ENCODE results near the gene TMEM121. TPM values are rescaled to one million over a fixed set of nuclear protein-coding genes. Genes with fewer than 3 reads are reported as not detected.
"Not testable (repeated sequence)": the region's sequence is repeated elsewhere in the genome, so short reads cannot be mapped to it uniquely, and the experiment has no call there.

The TMEM121 gene
- total and polyA plus RNA-seq, 11 donors, result 1.0 to 4.4 (median 1.9) TPM

DNA sequence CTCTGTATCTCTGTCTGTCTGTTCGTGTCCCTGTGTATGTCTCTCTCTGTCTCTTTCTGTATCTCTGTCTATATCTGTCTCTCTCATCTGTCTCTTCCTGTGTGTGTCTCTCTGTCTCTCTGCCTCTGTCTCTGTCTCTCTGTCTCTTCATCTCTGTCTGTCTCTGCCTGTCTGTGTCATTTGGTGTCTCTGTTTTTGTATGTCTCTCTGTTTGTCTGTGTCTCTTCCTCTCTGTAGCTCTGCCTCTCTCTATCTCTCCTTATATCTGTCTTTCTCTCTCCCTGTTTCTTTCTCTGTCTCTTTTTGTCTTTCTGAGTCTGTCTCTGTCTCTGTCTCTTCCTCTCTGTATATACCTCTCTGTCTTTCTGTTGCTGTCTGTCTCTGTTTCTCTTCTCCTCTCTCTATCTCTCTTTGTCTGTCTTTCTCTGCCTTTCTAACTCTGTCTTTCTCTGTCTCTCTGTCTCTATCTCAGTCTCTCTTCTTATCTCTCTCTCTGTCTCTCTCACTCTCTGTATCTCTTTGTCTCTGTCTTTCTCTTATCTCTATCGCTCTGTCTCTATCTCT is 50.2 kb downstream of the TMEM121 start:
- Histone ChIP-seq H3K27me3 (no peaks in the 10 kb centered on the region), H3K27ac (no peak overlapping the region), H3K4me3 (no peak overlapping the region), H3K9me3 (no peaks in the 10 kb centered on the region), H3K4me1 (no peaks in the 10 kb centered on the region), H3K36me3 (no peaks in the 10 kb centered on the region)
- ATAC-seq (no peak), DNase-seq (no peak)
- WGBS, 4 donors, result 79 to 86% (median 82%) methylated on average over 2 of the region's 2 CpGs
- TF ChIP-seq, protein P1, sequence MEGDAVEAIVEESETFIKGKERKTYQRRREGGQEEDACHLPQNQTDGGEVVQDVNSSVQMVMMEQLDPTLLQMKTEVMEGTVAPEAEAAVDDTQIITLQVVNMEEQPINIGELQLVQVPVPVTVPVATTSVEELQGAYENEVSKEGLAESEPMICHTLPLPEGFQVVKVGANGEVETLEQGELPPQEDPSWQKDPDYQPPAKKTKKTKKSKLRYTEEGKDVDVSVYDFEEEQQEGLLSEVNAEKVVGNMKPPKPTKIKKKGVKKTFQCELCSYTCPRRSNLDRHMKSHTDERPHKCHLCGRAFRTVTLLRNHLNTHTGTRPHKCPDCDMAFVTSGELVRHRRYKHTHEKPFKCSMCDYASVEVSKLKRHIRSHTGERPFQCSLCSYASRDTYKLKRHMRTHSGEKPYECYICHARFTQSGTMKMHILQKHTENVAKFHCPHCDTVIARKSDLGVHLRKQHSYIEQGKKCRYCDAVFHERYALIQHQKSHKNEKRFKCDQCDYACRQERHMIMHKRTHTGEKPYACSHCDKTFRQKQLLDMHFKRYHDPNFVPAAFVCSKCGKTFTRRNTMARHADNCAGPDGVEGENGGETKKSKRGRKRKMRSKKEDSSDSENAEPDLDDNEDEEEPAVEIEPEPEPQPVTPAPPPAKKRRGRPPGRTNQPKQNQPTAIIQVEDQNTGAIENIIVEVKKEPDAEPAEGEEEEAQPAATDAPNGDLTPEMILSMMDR (IDR thresholded peaks at IDR 0.05), result no peak
- no peak for TF ChIP-seq POLR2A (IDR thresholded peaks at IDR 0.05)
- intact Hi-C loops (cut with DNase I), result no loop called here

DNA sequence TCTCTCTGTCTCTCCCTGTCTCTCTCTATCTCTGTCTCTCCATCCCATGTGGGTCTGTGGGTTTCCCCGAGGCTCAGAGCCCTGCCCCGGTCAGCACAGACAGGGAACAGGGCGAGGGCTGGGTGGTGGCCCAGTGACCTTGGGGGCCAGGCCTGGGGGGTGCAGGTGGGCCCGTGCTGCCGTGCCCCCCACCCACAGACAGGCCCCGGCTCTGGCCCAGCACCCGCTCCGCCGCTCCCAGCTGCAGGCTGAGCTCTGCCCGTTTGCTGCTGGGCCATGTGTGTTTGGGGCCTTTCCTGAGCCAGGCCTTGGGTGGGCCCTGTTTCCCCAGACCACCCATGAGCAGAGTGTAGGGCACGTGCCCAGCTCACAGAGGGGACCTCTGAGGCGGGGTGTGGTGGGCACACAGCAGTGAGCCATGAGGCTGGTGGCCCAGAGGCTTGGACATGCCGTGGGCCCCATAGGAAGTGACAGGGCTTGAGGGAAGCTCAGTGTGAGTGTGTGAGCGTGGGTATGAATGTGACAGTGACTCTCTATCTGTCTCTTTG is 51.0 kb downstream of the TMEM121 start:
- ATAC-seq (no peak), DNase-seq (no peak)
- Histone ChIP-seq H3K4me1 (no peaks in the 10 kb centered on the region), H3K4me3 (no peak overlapping the region), H3K27me3 (no peaks in the 10 kb centered on the region), H3K9me3 (no peaks in the 10 kb centered on the region), H3K36me3 (no peaks in the 10 kb centered on the region), H3K27ac (no peak overlapping the region)
- TF ChIP-seq, protein P1 (IDR thresholded peaks at IDR 0.05), result no peak
- TF ChIP-seq POLR2A (IDR thresholded peaks at IDR 0.05), result no peak
- intact Hi-C loops (cut with DNase I), result no loop called here
- 85 to 88% (median 87%) methylated on average over 14 of the region's 14 CpGs for WGBS, 4 donors

DNA sequence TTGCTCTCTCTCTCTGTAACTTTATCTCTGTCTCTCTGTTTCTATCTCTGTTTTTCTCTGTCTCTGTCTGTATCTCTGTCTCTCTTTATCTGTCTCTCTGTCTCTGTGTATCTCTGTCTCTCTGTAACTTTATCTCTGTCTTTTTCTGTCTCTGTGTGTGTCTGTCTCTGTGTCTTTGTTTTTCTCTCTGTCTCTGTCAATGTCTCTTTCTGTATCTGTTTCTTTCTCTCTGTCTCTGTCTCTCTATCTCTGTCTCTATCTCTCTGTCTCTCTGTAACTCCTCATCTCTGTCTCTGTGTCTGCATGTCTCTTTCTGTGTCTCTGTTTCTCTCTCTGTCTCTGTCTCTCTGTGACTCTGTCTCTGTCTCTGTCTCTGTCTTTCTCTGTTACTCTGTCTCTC is 51.7 kb downstream of the TMEM121 start:
- no peak overlapping the region for H3K4me3 ChIP-seq
- DNase-seq (no peak), ATAC-seq (no peak)
- no peaks in the 10 kb centered on the region for H3K9me3 ChIP-seq
- TF ChIP-seq, protein P1 (IDR thresholded peaks at IDR 0.05), result no peak
- TF ChIP-seq POLR2A (IDR thresholded peaks at IDR 0.05), result no peak
- no peaks in the 10 kb centered on the region for H3K4me1 ChIP-seq
- H3K36me3 ChIP-seq, result no peaks in the 10 kb centered on the region
- H3K27ac ChIP-seq, result no peak overlapping the region
- no peaks in the 10 kb centered on the region for H3K27me3 ChIP-seq
- intact Hi-C loops (cut with DNase I), result no loop called here

DNA sequence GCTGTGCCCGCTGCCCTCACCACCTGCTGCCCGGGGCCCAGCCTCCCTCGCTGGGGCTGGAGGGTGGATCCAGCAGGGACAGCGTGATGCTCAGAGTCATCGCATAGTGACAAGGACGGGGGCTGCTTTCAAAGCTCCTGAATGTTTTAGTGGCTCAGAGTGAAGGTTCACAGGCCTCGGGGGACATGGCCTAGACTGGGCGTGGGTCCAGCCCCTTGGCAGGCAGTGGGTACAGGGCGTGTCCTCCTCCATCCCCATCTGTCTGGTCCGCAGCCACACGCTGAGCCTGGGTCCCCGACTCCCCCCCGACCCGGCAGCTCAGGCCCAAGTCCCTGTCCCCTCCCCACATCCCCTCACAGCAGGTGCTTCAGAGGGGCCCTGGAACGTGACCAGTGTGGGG is 52.8 kb downstream of the TMEM121 start:
- H3K4me1 ChIP-seq; H3K4me3 ChIP-seq; ATAC-seq; H3K36me3 ChIP-seq; H3K9me3 ChIP-seq; intact Hi-C loops (cut with DNase I); H3K27me3 ChIP-seq; H3K27ac ChIP-seq; DNase-seq: not testable (repeated sequence)
- WGBS, 4 donors, result 89 to 95% methylated on average over 4 of the region's 15 CpGs; no CpG with 5 or more reads in 2 of the 4 donors

Other genes starting within 250 kb of the TMEM121 start
- 10 to 100 TPM; 13.3 to 25.3 (median 18.7) TPM for gene BRF1, start 225.6 kb upstream of the TMEM121 start, total RNA-seq
- 10 to 100 TPM; 17.1 to 19.4 TPM for gene BRF1, start 225.6 kb upstream of the TMEM121 start, polyA plus RNA-seq
- 10 to 100 TPM; 47.3 to 90.3 (median 60.8) TPM for gene PACS2, start 211.8 kb upstream of the TMEM121 start, total RNA-seq
- gene PACS2, start 211.8 kb upstream of the TMEM121 start, polyA plus RNA-seq, result 10 to 100 TPM; 50.7 to 78.7 TPM
- gene TEX22, start 128.0 kb upstream of the TMEM121 start, total RNA-seq, result 1 to 10 TPM in 1 of 9 donors, under 1 TPM in 6, not detected in 2; 0.14 to 1.8 (median 0.82) TPM
- gene TEX22, start 128.0 kb upstream of the TMEM121 start, polyA plus RNA-seq, result under 1 TPM in 1 of 2 donors, not detected in 1; 0.06 TPM
- gene MTA1, start 106.8 kb upstream of the TMEM121 start, total RNA-seq, result 100 to 1,000 TPM in 7 of 9 donors, 10 to 100 TPM in 2; 71.8 to 169 (median 109) TPM
- 100 to 1,000 TPM; 103 to 191 TPM for gene MTA1, start 106.8 kb upstream of the TMEM121 start, polyA plus RNA-seq
- gene CRIP2, start 51.8 kb upstream of the TMEM121 start, total RNA-seq, result 1,000 to 10,000 TPM in 2 of 9 donors, 100 to 1,000 TPM in 7; 695 to 1,715 (median 851) TPM
- 1,000 to 10,000 TPM in 1 of 2 donors, 100 to 1,000 TPM in 1; 829 to 1,402 TPM for gene CRIP2, start 51.8 kb upstream of the TMEM121 start, polyA plus RNA-seq
- 100 to 1,000 TPM in 1 of 9 donors, 10 to 100 TPM in 8; 12.1 to 195 (median 56.9) TPM for gene CRIP1, start 39.7 kb upstream of the TMEM121 start, total RNA-seq
- gene CRIP1, start 39.7 kb upstream of the TMEM121 start, polyA plus RNA-seq, result 100 to 1,000 TPM in 1 of 2 donors, 10 to 100 TPM in 1; 81.1 to 109 TPM
- gene TEDC1, start 35.3 kb upstream of the TMEM121 start, total RNA-seq, result 10 to 100 TPM in 1 of 9 donors, 1 to 10 TPM in 7, under 1 TPM in 1; 0.94 to 12.4 (median 3.2) TPM
- gene TEDC1, start 35.3 kb upstream of the TMEM121 start, polyA plus RNA-seq, result 1 to 10 TPM; 4.8 to 6.7 TPM

Measured in heart left ventricle (tissue), 16 donors.